Endothelial cell of umbilical vein (primary cell): ENCODE results near the gene OR2T8. TPM values are rescaled to one million over a fixed set of nuclear protein-coding genes. Genes with fewer than 3 reads are reported as not detected.

Experiments
- BruUV-seq: library from RNA; stranded (reverse); fragments of 400-500 nt; replicated peaks from 2 replicates; lab custom pipeline; 2021; lab: Mats Ljungman, UMichigan
- CTCF ChIA-PET: fragments of 300-600, 350-600 bp; sonication (Branson Sonifier 250); formaldehyde crosslinking; loops from one replicate; lab custom pipeline; 2021; ENCODE audit warnings: antibody characterized with exemption, inconsistent platforms; lab: Charles Lee
- POLR2A ChIA-PET: fragments of 300-600, 350-600 bp; sonication (Branson Sonifier 250); formaldehyde crosslinking; loops from one replicate; lab custom pipeline; 2021; ENCODE audit warnings: antibody characterized with exemption, inconsistent platforms; lab: Charles Lee
- DNase-seq: peaks from one replicate; pipeline ENCODE4 v3.0.0-alpha.2; 2011; ENCODE audit warnings: low read depth, low spot score
- FAIRE-seq: peaks from 2 replicates; lab custom pipeline; 2011; peaks lifted over from hg19 to GRCh38; lab: Jason Lieb, UNC
- H2AFZ ChIP-seq: 2 replicates; pipeline ENCODE4 v1.6.0; 2012; ENCODE audit warnings: low read depth, low read length, control low read depth, inconsistent platforms
- H3K27ac ChIP-seq: 2 replicates; pipeline ENCODE4 v1.5.1; 2011; ENCODE audit warnings: low read depth, mild to moderate bottlenecking, control low read depth, low read length, moderate library complexity; ENCODE audit not compliant: insufficient read depth
- H3K27me3 ChIP-seq, 2 experiments: 2 replicates each; pipeline versions ENCODE4 v1.6.0 to v1.6.1; 2011; ENCODE audit warnings: low read length in 2 of 2, mixed read lengths in 1 of 2; ENCODE audit not compliant: control insufficient read depth in 2 of 2, insufficient read depth in 2 of 2
- H3K36me3 ChIP-seq, 2 experiments: 2 replicates in 1 of 2; 3 replicates in 1 of 2; pipeline ENCODE4 v1.5.1; 2011; ENCODE audit warnings: low read length in 2 of 2, mild to moderate bottlenecking in 1 of 2, moderate library complexity in 1 of 2; ENCODE audit not compliant: control insufficient read depth in 2 of 2, insufficient read depth in 2 of 2; ENCODE audit errors: extremely low read depth in 1 of 2
- H3K4me1 ChIP-seq: 3 replicates; pipeline ENCODE4 v1.5.1; 2011; ENCODE audit warnings: mild to moderate bottlenecking, low read length; ENCODE audit not compliant: control insufficient read depth, insufficient read depth; ENCODE audit errors: extremely low read depth
- H3K4me2 ChIP-seq: 2 replicates; pipeline ENCODE4 v1.6.1; 2011; ENCODE audit warnings: low read length, control low read depth, mixed read lengths; ENCODE audit not compliant: insufficient read depth
- H3K4me3 ChIP-seq, 3 experiments: fragments of 200-600 bp in 1 of 3; sonication (generic), shearing (Covaris generic) in 1 of 3; replicated peaks in 1 of 3; 2 replicates each; pipeline ENCODE4 v1.5.1; 2011 to 2016; ENCODE audit warnings: control low read depth in 3 of 3, low read length in 3 of 3, mild to moderate bottlenecking in 2 of 3, inconsistent platforms in 1 of 3, low read depth in 1 of 3, moderate library complexity in 1 of 3; ENCODE audit not compliant: insufficient read depth in 1 of 3
- H3K79me2 ChIP-seq: 2 replicates; pipeline ENCODE4 v1.6.0; 2012; ENCODE audit warnings: low read length, inconsistent platforms; ENCODE audit not compliant: control insufficient read depth, insufficient read depth
- H3K9ac ChIP-seq: replicated peaks from 2 replicates; pipeline ENCODE3; 2011; ENCODE audit warnings: low read length, control low read depth; ENCODE audit not compliant: insufficient read depth; ENCODE audit errors: extremely low read depth
- H3K9me1 ChIP-seq: replicated peaks from 3 replicates; pipeline ENCODE4 v1.6.0; 2011; ENCODE audit warnings: mild to moderate bottlenecking, low read length; ENCODE audit not compliant: control insufficient read depth, insufficient read depth; ENCODE audit errors: extremely low read depth
- H3K9me3 ChIP-seq: replicated peaks from 2 replicates; pipeline ENCODE4 v1.5.1; 2012; ENCODE audit warnings: low read length, inconsistent platforms; ENCODE audit not compliant: control insufficient read depth, insufficient read depth
- H4K20me1 ChIP-seq: replicated peaks from 2 replicates; pipeline ENCODE3; 2011; ENCODE audit warnings: mild to moderate bottlenecking, low read length; ENCODE audit not compliant: control insufficient read depth, insufficient read depth; ENCODE audit errors: extremely low read depth
- CTCF ChIP-seq, 2 donors: IDR thresholded peaks; 1 replicate in 1 of 2; 2 replicates in 1 of 2; pipeline ENCODE4 v1.5.1; 2011; ENCODE audit warnings: low read length in 2 of 2, mild to moderate bottlenecking in 2 of 2, moderate library complexity in 2 of 2, control low read depth in 1 of 2, inconsistent platforms in 1 of 2, low read depth in 1 of 2; ENCODE audit not compliant: insufficient read depth in 1 of 2; ENCODE audit errors: extremely low read depth in 1 of 2
- FOS ChIP-seq: IDR thresholded peaks from 2 replicates; pipeline ENCODE4 v1.6.1; 2011; ENCODE audit warnings: mild to moderate bottlenecking, low read length, moderate library complexity, borderline replicate concordance; ENCODE audit not compliant: insufficient read depth
- GATA2 ChIP-seq: IDR thresholded peaks from 2 replicates; pipeline ENCODE4 v1.7.0; 2011; ENCODE audit warnings: low read depth, mild to moderate bottlenecking, moderate library complexity, mixed read lengths, low read length; ENCODE audit not compliant: insufficient read length, insufficient read depth
- JUN ChIP-seq: IDR thresholded peaks from 2 replicates; pipeline ENCODE4 v1.6.1; 2011; ENCODE audit warnings: borderline replicate concordance, low read depth; ENCODE audit not compliant: insufficient read length, insufficient read depth
- MAX ChIP-seq: IDR thresholded peaks from 2 replicates; pipeline ENCODE4 v1.6.1; 2011; ENCODE audit not compliant: insufficient read depth, insufficient read length
- MYC ChIP-seq: IDR thresholded peaks from one replicate; pipeline ENCODE4 v1.6.1; 2011; ENCODE audit warnings: mild to moderate bottlenecking, low read depth, low read length
- POLR2A ChIP-seq: IDR thresholded peaks from 2 replicates; pipeline ENCODE4 v1.6.1; 2012; ENCODE audit warnings: low read depth, mild to moderate bottlenecking, control low read depth, low read length
- POLR2AphosphoS5 ChIP-seq: IDR thresholded peaks from 2 replicates; pipeline ENCODE4 v1.6.1; 2012; ENCODE audit warnings: low read depth, mild to moderate bottlenecking, control low read depth, low read length, moderate library complexity; ENCODE audit not compliant: insufficient read depth
- dilution Hi-C: fragments of 300-500 bp; cut with MboI; formaldehyde crosslinking; loops from one replicate; pipeline ENCODE4 v1.15.0; 2019; ENCODE audit warnings: low sequenced_read_pairs; ENCODE audit not compliant: extremely low pct_ligation_motif_present
- intact Hi-C: fragments of 100-400 bp; cut with micrococcal nuclease; formaldehyde crosslinking; loops from one replicate; pipeline ENCODE4 v1.10.0; 2022
- polyA plus RNA-seq, 4 experiments: library from polyadenylated mRNA; depleted of rRNA in 3 of 4; stranded (reverse) in 3 of 4; unstranded in 1 of 4; fragments of >200 nt; gene quantifications; 2 replicates each; pipeline versions ENCODE4 v1.2.1 to v1.2.3, GENCODE V29; 2011 to 2012; ENCODE audit warnings: missing spikeins in 1 of 4
- total RNA-seq: library from RNA; stranded (reverse); gene quantifications from 2 replicates; pipeline ENCODE4 v1.2.3, GENCODE V29; 2021

OR2T8 gene
- total and polyA plus RNA-seq, 2 donors (not counting 3 experiments of a cell fraction or from before 2014, with no cell fraction given) = not detected

GRCh38 chr1:247904122-247904521 is 15.9 kb upstream of the OR2T8 start:
- DNase-seq (no peak), FAIRE-seq (no peak)
- TF ChIP-seq CTCF (IDR thresholded peaks at IDR 0.05; ENCODE audit: extremely low read depth in 1 of 2, insufficient read depth in 1 of 2, low read depth in 1 of 2, low read length in 2 of 2) = no peak
- TF ChIP-seq POLR2AphosphoS5 = no peak
- TF ChIP-seq GATA2 = no peak
- no peak for TF ChIP-seq POLR2A
- TF ChIP-seq JUN = no peak
- TF ChIP-seq MYC = no peak
- TF ChIP-seq FOS = no peak
- no peak for TF ChIP-seq MAX
- Histone ChIP-seq H3K4me3 (no peak overlapping the region), H3K79me2 (no peaks in the 10 kb centered on the region), H3K4me1 (no peaks in the 10 kb centered on the region), H2AFZ (no peak overlapping the region), H3K9me1 (no peaks in the 10 kb centered on the region), H4K20me1 (no peaks in the 10 kb centered on the region), H3K27me3 (no peaks in the 10 kb centered on the region), H3K4me2 (no peak overlapping the region), H3K9me3 (peaks cover 1% of the 10 kb centered on the region), H3K9ac (no peak overlapping the region), H3K27ac (no peak overlapping the region), H3K36me3 (no peaks in the 10 kb centered on the region)
- intact Hi-C loops = no loop called here
- ChIA-PET CTCF (no interaction called here), POLR2A (no interaction called here)
- dilution Hi-C loops = no loop called here
- BruUV-seq = no TSS peak
